ENCODE measurements around the gene CYP27C1. TPM values are rescaled to one million over a fixed set of nuclear protein-coding genes. Genes with fewer than 3 reads are reported as not detected.

Gene CYP27C1
- total RNA-seq, 2 donors from 2014 or later, result 0.19 TPM; not detected in 1

DNA sequence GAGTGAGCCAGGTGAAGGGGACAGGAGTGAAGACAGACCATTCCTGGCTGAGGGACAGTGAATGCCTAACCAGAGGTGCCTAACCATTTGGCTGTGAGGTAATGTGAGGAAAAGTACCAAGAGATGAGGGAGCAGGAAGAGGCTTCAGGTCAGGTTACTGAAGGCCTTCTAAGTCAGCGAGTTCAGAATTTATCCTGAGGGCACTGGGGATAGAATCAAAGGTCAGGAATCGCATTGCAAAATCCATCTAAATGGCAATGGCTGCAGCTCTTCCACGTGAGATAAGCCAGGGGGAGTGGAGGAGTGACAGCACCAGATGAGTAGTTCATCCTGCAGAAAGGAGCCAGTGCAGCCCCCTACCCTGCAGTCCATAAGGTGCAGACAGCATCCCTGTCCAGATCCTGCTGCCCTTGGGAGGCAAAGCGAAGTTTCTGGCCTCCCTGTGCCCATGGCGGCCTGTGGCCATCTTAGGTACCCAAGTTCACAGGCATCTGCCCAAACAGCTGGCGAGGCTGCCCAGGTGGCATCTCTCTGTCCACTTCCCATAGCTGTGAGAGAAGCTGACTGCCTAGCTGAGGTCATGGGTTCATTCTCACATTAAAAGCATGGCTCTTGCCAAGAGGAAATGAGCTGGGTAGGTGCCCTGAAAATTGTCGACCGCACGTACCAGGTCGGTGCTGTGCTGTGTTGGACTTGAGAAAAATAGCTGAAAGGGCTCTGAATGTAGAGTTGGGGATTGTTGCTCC, 49.5 kb downstream of the CYP27C1 start:
- no peak overlapping the region for H3K4me3 ChIP-seq
- TF ChIP-seq, protein P1, sequence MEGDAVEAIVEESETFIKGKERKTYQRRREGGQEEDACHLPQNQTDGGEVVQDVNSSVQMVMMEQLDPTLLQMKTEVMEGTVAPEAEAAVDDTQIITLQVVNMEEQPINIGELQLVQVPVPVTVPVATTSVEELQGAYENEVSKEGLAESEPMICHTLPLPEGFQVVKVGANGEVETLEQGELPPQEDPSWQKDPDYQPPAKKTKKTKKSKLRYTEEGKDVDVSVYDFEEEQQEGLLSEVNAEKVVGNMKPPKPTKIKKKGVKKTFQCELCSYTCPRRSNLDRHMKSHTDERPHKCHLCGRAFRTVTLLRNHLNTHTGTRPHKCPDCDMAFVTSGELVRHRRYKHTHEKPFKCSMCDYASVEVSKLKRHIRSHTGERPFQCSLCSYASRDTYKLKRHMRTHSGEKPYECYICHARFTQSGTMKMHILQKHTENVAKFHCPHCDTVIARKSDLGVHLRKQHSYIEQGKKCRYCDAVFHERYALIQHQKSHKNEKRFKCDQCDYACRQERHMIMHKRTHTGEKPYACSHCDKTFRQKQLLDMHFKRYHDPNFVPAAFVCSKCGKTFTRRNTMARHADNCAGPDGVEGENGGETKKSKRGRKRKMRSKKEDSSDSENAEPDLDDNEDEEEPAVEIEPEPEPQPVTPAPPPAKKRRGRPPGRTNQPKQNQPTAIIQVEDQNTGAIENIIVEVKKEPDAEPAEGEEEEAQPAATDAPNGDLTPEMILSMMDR (IDR thresholded peaks at IDR 0.05), result no peak
- no peaks in the 10 kb centered on the region for H3K36me3 ChIP-seq

DNA sequence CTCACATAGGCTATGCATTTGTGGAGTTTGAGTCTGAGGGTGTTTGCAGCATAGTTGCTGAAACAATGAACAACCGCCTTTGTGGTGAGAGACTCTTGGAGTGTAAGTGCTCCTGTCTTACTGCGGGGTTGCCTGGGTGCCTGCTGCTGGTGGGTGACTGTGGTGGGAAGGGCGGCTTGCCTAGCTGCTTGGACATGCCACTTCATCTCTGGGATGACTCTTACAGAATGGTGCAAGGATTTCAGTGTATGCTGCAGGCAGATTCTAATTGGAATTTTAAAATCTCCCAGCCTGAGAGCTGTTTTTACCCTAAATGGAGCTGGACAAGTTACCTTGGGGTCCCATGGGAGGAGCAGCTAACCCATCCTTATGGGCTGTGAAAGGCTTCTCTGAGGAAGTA, 50.1 kb downstream of the CYP27C1 start:
- peaks cover 4% of the 10 kb centered on the region for H3K4me1 ChIP-seq
- TF ChIP-seq, protein P1 (IDR thresholded peaks at IDR 0.05), result no peak
- intact Hi-C loops (cut with DNase I), result loop anchor here (10.0 kb wide), 1 partner anchor 105 kb away; no protein-coding TSS in a partner anchor
- no peak overlapping the region for H3K4me3 ChIP-seq
- no peaks in the 10 kb centered on the region for H3K27me3 ChIP-seq
- no peak overlapping the region for H3K27ac ChIP-seq
- DNase-seq, result no peak
- H3K9me3 ChIP-seq, result no peaks in the 10 kb centered on the region
- H3K9ac ChIP-seq (ENCODE audit: low read depth in 2 of 2, low read length in 2 of 2), result no peak overlapping the region
- no peaks in the 10 kb centered on the region for H3K36me3 ChIP-seq

More for the DNA sequence above, 49.5 kb downstream of the CYP27C1 start:
- intact Hi-C loops (cut with DNase I), result loop anchor here (10.0 kb wide), 1 partner anchor 106 kb away; no protein-coding TSS in a partner anchor
- peaks cover 4% of the 10 kb centered on the region for H3K4me1 ChIP-seq
- H3K27me3 ChIP-seq, result no peaks in the 10 kb centered on the region
- no peak for DNase-seq
- no peaks in the 10 kb centered on the region for H3K9me3 ChIP-seq
- H3K9ac ChIP-seq (ENCODE audit: low read depth in 2 of 2, low read length in 2 of 2), result no peak overlapping the region
- no peak overlapping the region for H3K27ac ChIP-seq

DNA sequence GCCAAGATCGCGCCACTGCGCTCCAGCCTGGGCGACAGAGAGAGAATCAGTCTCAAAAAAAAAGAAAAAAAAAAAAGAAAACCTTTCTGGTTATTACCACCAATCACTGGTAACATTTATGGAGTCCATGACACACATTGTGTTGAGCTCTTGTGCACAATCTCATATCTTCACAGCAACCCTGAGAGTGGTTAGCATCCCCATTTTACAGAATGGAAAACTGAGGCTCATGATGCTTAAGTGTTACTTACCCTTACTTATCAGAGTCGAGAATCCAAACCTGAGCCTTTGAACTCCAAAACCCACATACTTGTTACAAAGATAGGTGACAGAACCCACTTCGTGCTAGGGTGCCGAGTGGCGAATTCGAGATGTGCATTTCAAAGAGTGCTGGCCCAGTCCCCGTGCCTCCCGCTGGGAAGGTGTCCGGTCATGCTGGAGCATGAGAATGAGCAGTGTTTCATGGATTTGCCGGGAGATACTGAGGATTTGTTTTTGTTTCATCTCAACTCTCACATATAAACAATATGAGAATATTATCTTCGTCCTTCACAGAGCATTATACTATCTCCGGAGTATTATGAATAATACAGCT, 50.9 kb downstream of the CYP27C1 start:
- no peak for DNase-seq
- Histone ChIP-seq H3K27ac (no peak overlapping the region), H3K36me3 (no peaks in the 10 kb centered on the region), H3K9me3 (no peaks in the 10 kb centered on the region), H3K4me3 (no peak overlapping the region), H3K4me1 (peaks cover 4% of the 10 kb centered on the region), H3K9ac (ENCODE audit: low read depth in 2 of 2, low read length in 2 of 2) (no peak overlapping the region), H3K27me3 (no peaks in the 10 kb centered on the region)
- TF ChIP-seq, protein P1 (IDR thresholded peaks at IDR 0.05), result no peak
- intact Hi-C loops (cut with DNase I), result no loop called here

DNA sequence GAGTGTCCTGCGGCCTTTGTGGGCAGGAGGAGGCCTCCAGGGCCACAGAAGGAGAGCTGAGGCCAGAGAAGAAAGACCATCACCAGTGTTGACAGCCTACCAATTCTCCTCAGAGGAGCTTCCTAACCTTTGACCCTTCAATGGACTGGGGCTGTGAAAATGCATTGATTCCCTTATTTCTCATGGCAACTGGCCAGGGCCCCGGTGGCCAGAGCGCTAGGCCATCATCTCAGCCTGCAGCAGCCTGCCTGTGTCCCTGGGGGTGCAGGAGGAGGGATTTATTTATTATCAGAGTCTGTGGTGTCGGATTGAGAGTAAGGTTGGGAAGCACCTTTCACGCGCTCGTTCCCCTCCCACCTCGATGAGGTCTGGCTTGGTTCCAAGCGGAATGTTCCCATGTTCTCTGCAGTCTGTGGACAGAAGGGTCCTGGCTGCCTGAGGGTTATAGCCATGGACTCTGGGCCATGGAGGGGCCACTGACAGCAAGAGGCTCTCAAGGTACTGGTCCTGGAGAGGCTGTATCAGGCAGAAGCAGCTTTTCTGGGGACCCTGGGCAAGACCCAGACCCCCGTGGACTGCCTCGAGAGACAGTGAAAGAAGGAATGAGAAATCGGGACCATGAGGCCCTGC, 53.8 kb downstream of the CYP27C1 start:
- Histone ChIP-seq H3K36me3 (no peaks in the 10 kb centered on the region), H3K4me1 (peaks cover 4% of the 10 kb centered on the region), H3K27me3 (no peaks in the 10 kb centered on the region), H3K9ac (ENCODE audit: low read depth in 2 of 2, low read length in 2 of 2) (no peak overlapping the region), H3K4me3 (no peak overlapping the region), H3K9me3 (no peaks in the 10 kb centered on the region), H3K27ac (no peak overlapping the region)
- intact Hi-C loops (cut with DNase I), result no loop called here
- no peak for DNase-seq
- TF ChIP-seq, protein P1 (IDR thresholded peaks at IDR 0.05), result no peak

DNA sequence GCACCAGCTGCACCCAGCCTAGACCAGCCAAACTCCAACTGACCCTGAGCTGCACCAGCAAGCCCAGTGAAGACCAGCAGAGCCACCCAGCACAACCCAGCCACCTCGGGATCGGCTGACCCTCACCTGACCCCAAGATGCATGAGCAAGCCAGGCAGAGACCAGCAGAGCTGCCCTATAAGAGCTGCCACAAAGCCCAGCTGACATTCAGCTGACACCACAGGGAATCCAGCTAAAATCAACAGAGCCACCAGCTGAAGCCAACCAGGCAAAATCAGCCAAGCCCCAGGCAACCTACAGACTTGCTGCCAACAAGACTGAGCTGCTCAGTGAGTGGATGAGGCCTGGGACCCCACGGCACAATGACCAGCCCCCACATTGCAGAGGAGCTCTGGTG, 54.6 kb downstream of the CYP27C1 start:
- Histone ChIP-seq H3K9ac (ENCODE audit: low read depth in 2 of 2, low read length in 2 of 2) (no peak overlapping the region), H3K27ac (no peak overlapping the region), H3K4me1 (no peaks in the 10 kb centered on the region), H3K27me3 (no peaks in the 10 kb centered on the region), H3K36me3 (no peaks in the 10 kb centered on the region), H3K9me3 (no peaks in the 10 kb centered on the region), H3K4me3 (no peak overlapping the region)
- intact Hi-C loops (cut with DNase I), result no loop called here
- DNase-seq, result no peak
- TF ChIP-seq, protein P1 (IDR thresholded peaks at IDR 0.05), result no peak

All from colonic mucosa (tissue), 4 donors.